ENCODE measurements around the gene HSPA1A.
"Not testable (repeated sequence)": the region's sequence is repeated elsewhere in the genome, so short reads cannot be mapped to it uniquely, and the experiment has no call there.

Gene HSPA1A

GRCh38 chr6:31811645-31812044 is 3.7 kb upstream of the HSPA1A start:
- DNase-seq (ENCODE audit: low read depth): no peak

GRCh38 chr6:31813465-31813849 is 1.9 kb upstream of the HSPA1A start:
- no peak for DNase-seq (ENCODE audit: low read depth)

- DNase-seq (ENCODE audit: low read depth): peak; percentile 98
Measured at GRCh38 chr6:31814677-31815024, 692 bp upstream of the HSPA1A start.

GRCh38 chr6:31817133-31817928 is 2.0 kb downstream of the HSPA1A start:
- DNase-seq (ENCODE audit: low read depth): not testable (repeated sequence)

GRCh38 chr6:31817929-31818511 is 2.7 kb downstream of the HSPA1A start:
- DNase-seq (ENCODE audit: low read depth): not testable (repeated sequence)

- no peak for DNase-seq (ENCODE audit: low read depth)
Measured at GRCh38 chr6:31819871-31820299, 4.5 kb downstream of the HSPA1A start.

- DNase-seq (ENCODE audit: low read depth): not testable (repeated sequence)
Measured at GRCh38 chr6:31820399-31820798, 5.1 kb downstream of the HSPA1A start.

GRCh38 chr6:31821301-31822035 is 6.1 kb downstream of the HSPA1A start:
- no peak for DNase-seq (ENCODE audit: low read depth)

- peak; percentile 86 for DNase-seq (ENCODE audit: low read depth)
Measured at GRCh38 chr6:31822036-31822821, 6.9 kb downstream of the HSPA1A start.

GRCh38 chr6:31823592-31824196 is 8.4 kb downstream of the HSPA1A start:
- DNase-seq (ENCODE audit: low read depth): not testable (repeated sequence)

GRCh38 chr6:31825553-31825952 is 10.2 kb downstream of the HSPA1A start:
- no peak for DNase-seq (ENCODE audit: low read depth)

- peak; percentile 85 for DNase-seq (ENCODE audit: low read depth)
Measured at GRCh38 chr6:31826793-31827285, 11.5 kb downstream of the HSPA1A start.

GRCh38 chr6:31827286-31828079 is 12.1 kb downstream of the HSPA1A start, which contains the start of gene HSPA1B:
Gene HSPA1B, plus strand, starts transcription at chr6:31827738. Its CDS starts 213 bp downstream, at chr6:31827951.
- DNase-seq (ENCODE audit: low read depth): peak; percentile 99

- no peak for DNase-seq (ENCODE audit: low read depth)
Measured at GRCh38 chr6:31829633-31830283, 14.4 kb downstream of the HSPA1A start.

GRCh38 chr6:31830886-31831335 is 15.6 kb downstream of the HSPA1A start:
- no peak for DNase-seq (ENCODE audit: low read depth)

- no peak for DNase-seq (ENCODE audit: low read depth)
Measured at GRCh38 chr6:31831350-31832215, 16.2 kb downstream of the HSPA1A start.

GRCh38 chr6:31834367-31835250 is 19.3 kb downstream of the HSPA1A start:
- DNase-seq (ENCODE audit: low read depth): peak; percentile 80

- DNase-seq (ENCODE audit: low read depth): no peak
Measured at GRCh38 chr6:31836047-31836473, 20.7 kb downstream of the HSPA1A start.

Measured in stromal cell of bone marrow (primary cell).